AG04450 (cell line): ENCODE results near the gene SPDYE5. TPM values are rescaled to one million over a fixed set of nuclear protein-coding genes. Genes with fewer than 3 reads are reported as not detected.
"Not testable (repeated sequence)": the region's sequence is repeated elsewhere in the genome, so short reads cannot be mapped to it uniquely, and the experiment has no call there.

ENCODE experiments used
- CTCF ChIA-PET: fragments of 300-600, 350-600 bp; formaldehyde crosslinking; extraction: SDS; loops from one replicate; lab custom pipeline; 2022; ENCODE audit warnings: antibody characterized with exemption, inconsistent platforms; lab: Charles Lee
- POLR2A ChIA-PET: fragments of 350-600 bp; formaldehyde crosslinking; extraction: SDS; loops from one replicate; lab custom pipeline; 2021; ENCODE audit warnings: antibody characterized with exemption, inconsistent platforms; lab: Yijun Ruan, JAX
- DNase-seq: peaks from one replicate; pipeline ENCODE4 v3.0.0-alpha.2; 2011; ENCODE audit warnings: low read depth, low spot score
- H3K27ac ChIP-seq: one replicate; pipeline ENCODE4 v1.5.1; 2012; ENCODE audit warnings: low read depth, low read length, control low read depth
- H3K27me3 ChIP-seq: one replicate; pipeline ENCODE4 v1.6.0; 2012; ENCODE audit warnings: low read length; ENCODE audit not compliant: control insufficient read depth, insufficient read depth
- H3K4me3 ChIP-seq: 2 replicates; pipeline ENCODE4 v1.5.1; 2011; ENCODE audit warnings: mild to moderate bottlenecking, low read depth, low read length, control low read depth
- H3K9me3 ChIP-seq: 2 replicates; pipeline ENCODE4 v1.5.1; 2012; ENCODE audit warnings: low read length; ENCODE audit not compliant: control insufficient read depth, insufficient read depth
- polyA plus RNA-seq: library from polyadenylated mRNA; depleted of rRNA; stranded (reverse); fragments of >200 nt; gene quantifications from 2 replicates; pipeline ENCODE4 v1.2.3, GENCODE V29; 2011
- TF ChIP-seq, protein P1 (sequence below): IDR thresholded peaks from 2 replicates; pipeline ENCODE4 v1.5.1; 2011; ENCODE audit warnings: low read depth, low read length, control low read depth, inconsistent platforms

Gene SPDYE5
- polyA plus RNA-seq, 1 experiment: not detected

DNA sequence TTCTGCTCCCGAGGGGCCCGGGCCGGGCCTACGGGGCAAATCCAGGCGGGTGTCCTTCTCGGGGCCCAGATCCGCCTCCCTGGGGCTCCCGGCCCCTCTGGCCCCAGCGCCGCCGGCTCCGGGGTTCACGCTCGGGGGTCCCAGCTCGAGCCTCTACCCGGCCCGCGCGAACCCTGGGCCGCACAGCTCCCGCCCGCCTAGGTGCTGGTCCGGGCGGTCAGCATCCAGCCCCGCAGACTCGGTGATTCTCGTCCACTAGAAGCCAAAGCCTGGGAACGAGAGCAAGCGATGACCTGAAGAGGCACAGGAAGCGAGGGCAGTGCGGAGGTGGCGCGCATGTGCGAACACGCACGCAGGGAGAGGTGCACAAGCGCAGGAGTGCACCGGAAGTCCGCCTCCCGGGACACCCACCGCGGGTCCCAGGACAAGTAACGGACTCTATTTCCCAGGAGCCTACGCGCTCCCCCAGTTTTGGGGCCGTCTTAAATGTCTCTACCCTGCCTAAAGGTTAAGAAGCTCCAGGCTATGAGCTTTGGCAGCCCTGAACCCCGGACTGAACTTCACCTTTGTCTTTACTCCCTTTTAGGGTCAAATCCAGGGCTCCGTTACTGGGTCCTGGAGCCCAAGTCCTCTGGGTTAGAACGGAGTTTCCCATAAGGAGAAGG, 6.0 kb upstream of the SPDYE5 start, which contains the start of gene POM121C:
Gene POM121C, minus strand, starts transcription at position 321 of the 665 bp plus-strand sequence. CDS start 44,803 bp downstream, outside the sequence.
- H3K27me3 ChIP-seq, POLR2A ChIA-PET, CTCF ChIA-PET, H3K9me3 ChIP-seq: not testable (repeated sequence)
- Histone ChIP-seq H3K4me3 (peak within 1 kb of the TSS; percentile 71), H3K27ac (peak within 1 kb of the TSS; percentile 52)
- peak; percentile 71 for DNase-seq

DNA sequence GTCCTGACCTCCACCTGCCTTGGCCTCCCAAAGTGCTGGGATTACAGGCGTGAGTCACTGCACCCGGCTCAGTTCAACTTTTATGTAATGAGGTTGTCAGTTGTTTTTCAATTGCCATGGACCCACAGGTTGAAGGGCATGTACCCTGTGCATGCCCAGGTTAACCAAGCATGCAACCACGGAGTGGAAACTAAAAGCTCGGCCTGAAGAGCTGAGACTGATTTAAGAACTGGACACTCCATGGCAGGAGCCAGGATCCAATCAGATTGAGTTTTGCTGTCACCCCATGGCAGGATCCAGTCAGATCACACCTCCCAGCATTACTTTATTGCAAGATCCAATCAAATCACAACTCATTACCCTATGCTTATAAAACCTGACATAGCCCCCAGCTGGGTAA, 16.9 kb downstream of the SPDYE5 start:
- H3K9me3 ChIP-seq, H3K4me3 ChIP-seq, POLR2A ChIA-PET, H3K27me3 ChIP-seq, H3K27ac ChIP-seq, DNase-seq: not testable (repeated sequence)
- CTCF ChIA-PET: interaction anchor here (0.6 kb wide), 1 partner anchor 254 kb away, joined by 3 read pairs; no protein-coding TSS in a partner anchor

DNA sequence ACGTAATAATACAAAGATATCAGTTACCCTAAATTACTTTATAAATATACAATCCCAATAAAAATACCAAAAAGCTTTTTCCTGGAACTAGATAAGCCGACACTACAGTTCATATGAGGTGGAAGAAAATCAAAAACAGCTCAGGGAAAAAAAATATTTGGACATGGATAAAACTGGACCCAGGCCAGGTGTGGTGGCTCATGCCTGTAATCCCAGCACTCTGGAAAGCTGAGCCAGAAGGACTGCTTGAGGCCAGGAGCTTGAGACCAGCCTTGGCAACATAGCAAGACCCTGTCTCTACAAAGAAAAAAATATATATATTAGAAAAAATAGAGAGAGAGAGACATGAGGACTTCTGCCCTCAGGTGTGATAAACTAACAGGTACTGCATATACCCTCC, 26.7 kb downstream of the SPDYE5 start:
- CTCF ChIA-PET, POLR2A ChIA-PET, DNase-seq, H3K27ac ChIP-seq, H3K9me3 ChIP-seq, H3K4me3 ChIP-seq, H3K27me3 ChIP-seq: not testable (repeated sequence)

DNA sequence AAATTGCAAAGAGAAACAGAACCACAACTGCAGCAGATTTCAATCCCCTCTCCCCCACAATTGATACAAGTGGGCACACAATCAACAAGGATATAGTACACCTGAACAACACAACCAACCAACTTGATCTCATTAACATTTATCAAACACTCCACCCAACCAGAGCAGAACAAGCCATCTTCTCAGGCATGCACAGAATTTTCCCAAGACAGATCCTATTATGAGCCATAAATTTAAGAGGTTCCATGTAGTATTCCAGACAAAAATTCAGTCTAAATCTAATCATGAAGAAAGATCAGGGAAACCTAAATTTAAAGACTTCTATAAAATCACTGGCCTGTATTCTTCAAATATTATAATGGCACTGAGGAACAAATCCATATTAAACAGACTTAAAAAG, 29.6 kb downstream of the SPDYE5 start:
- DNase-seq, H3K27ac ChIP-seq, H3K9me3 ChIP-seq, CTCF ChIA-PET, H3K27me3 ChIP-seq, H3K4me3 ChIP-seq, POLR2A ChIA-PET: not testable (repeated sequence)

DNA sequence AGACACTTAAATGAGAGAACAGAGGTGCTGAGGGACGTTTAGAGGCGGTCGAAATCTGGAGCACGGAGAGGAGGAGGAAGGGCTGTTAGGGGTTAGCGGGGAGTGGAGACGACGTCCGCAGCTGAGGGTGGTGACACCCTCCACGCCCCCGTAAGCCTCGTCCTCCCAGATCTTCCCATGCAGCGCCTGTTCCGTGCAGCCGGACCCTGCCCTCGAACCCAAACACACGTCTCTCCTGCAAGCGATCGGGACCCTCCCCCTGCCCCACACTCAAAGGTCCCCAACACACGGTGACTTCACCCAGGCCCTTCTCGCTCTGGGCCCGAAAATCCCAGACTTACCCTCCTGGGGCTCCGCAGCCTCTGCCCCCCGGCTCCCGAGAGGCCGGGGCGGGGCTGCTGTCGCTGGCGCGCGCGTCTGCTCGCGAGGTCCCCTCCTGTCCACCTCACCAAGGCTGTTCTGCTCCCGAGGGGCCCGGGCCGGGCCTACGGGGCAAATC, 35.2 kb downstream of the SPDYE5 start:
- POLR2A ChIA-PET, CTCF ChIA-PET, H3K9me3 ChIP-seq, H3K27me3 ChIP-seq, DNase-seq: not testable (repeated sequence)
- H3K27ac ChIP-seq: peak overlapping the region; percentile 11
- H3K4me3 ChIP-seq: peak overlapping the region; percentile 85

DNA sequence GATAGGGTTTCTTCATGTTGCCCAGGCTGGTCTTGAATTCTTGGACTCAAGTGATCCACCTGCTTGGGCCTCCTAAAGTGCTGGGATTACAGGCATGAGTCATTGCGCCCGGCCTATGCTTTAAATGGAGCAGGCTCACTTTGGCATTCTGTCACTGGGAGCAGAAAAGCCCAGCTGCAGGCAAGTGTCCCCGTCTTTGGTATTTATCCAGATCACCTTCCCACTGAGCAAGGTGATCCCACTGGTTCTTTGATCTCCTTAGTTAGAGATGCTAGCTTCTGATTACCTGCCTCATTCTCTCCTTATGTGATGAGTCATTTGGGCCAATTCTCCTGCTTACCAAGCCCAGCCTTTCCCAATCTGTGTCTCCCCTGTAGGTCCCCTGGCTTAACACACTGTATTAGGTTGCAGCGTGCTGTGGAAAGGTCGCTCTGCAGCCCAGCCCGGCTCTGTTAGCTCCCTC, 39.3 kb downstream of the SPDYE5 start:
- Histone ChIP-seq H3K27ac (no peak overlapping the region), H3K27me3 (no peaks in the 10 kb centered on the region), H3K4me3 (no peak overlapping the region), H3K9me3 (no peaks in the 10 kb centered on the region; the same call in 1 of the 2 replicates)
- ChIA-PET CTCF (no interaction called here), POLR2A (interaction anchor here (0.7 kb wide), 1 partner anchor 17 kb away, joined by 5 read pairs; no protein-coding TSS in a partner anchor)
- TF ChIP-seq, protein P1, sequence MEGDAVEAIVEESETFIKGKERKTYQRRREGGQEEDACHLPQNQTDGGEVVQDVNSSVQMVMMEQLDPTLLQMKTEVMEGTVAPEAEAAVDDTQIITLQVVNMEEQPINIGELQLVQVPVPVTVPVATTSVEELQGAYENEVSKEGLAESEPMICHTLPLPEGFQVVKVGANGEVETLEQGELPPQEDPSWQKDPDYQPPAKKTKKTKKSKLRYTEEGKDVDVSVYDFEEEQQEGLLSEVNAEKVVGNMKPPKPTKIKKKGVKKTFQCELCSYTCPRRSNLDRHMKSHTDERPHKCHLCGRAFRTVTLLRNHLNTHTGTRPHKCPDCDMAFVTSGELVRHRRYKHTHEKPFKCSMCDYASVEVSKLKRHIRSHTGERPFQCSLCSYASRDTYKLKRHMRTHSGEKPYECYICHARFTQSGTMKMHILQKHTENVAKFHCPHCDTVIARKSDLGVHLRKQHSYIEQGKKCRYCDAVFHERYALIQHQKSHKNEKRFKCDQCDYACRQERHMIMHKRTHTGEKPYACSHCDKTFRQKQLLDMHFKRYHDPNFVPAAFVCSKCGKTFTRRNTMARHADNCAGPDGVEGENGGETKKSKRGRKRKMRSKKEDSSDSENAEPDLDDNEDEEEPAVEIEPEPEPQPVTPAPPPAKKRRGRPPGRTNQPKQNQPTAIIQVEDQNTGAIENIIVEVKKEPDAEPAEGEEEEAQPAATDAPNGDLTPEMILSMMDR: no peak
- no peak for DNase-seq

DNA sequence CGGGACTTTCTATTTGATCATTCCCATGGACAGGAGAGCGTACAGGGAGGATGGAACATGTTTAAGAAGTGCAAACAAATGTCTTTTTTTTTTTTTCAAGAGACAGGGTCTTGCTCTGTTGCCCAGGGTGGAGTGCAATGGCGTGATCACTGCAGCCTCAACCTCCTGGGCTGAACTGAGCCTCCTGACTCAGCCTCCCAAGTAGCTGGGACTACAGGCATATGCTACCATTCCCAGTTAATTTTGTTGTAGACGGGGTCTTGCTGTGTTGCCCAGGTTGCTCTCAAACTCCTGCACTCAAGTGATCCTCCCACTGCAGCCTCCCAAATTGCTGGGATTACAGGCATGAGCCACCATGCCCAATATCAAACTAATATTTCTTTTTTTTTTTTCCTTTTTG, 40.5 kb downstream of the SPDYE5 start:
- TF ChIP-seq, protein P1: no peak
- Histone ChIP-seq H3K27ac (no peak overlapping the region), H3K4me3 (no peak overlapping the region), H3K9me3 (no peaks in the 10 kb centered on the region), H3K27me3 (peaks cover 3% of the 10 kb centered on the region)
- no peak for DNase-seq
- ChIA-PET POLR2A (interaction anchor here (0.7 kb wide), 1 partner anchor 55 kb away, joined by 5 read pairs; no protein-coding TSS in a partner anchor), CTCF (no interaction called here)
